Stomach (tissue), 9 donors: ENCODE measurements around the gene HOXD10. TPM values are rescaled to one million over a fixed set of nuclear protein-coding genes. Genes with fewer than 3 reads are reported as not detected.

Experiments
- DNase-seq, 2 donors: peaks; one replicate each; pipeline versions ENCODE4 v3.0.0 to v3.0.0-alpha.2; 2013 to 2019
- H3K27ac ChIP-seq, 5 donors: fragments of 200-600 bp in 4 of 5; sonication (generic) in 4 of 5; one replicate each; pipeline ENCODE4 v1.5.1; 2013 to 2019; ENCODE audit warnings: mild to moderate bottlenecking in 1 of 5, moderate library complexity in 1 of 5
- H3K27me3 ChIP-seq, 3 donors: fragments of 200-600 bp; sonication (generic); one replicate each; pipeline ENCODE4 v1.5.1; 2017 to 2019; ENCODE audit warnings: mixed run types in 1 of 3
- H3K36me3 ChIP-seq, 4 donors: fragments of 200-600 bp; sonication (generic); 1 replicate in 3 of 4; 2 replicates in 1 of 4; pipeline ENCODE4 v1.5.1; 2016 to 2019
- H3K4me1 ChIP-seq, 4 donors: fragments of 200-600 bp; sonication (generic); one replicate each; pipeline ENCODE4 v1.5.1; 2016 to 2019
- H3K4me3 ChIP-seq, 4 donors: fragments of 200-600 bp; sonication (generic) in 3 of 4; one replicate each; pipeline ENCODE4 v1.5.1; 2016 to 2019; ENCODE audit warnings: mild to moderate bottlenecking in 1 of 4
- H3K9me3 ChIP-seq, 4 donors: fragments of 200-600 bp; sonication (generic); one replicate each; pipeline ENCODE4 v1.5.1; 2016 to 2019
- EP300 ChIP-seq: sonication (generic); formaldehyde crosslinking; IDR thresholded peaks from one replicate; pipeline ENCODE4 v1.6.1; 2017; ENCODE audit warnings: antibody characterized with exemption
- POLR2A ChIP-seq, 4 donors: fragments of 450-650 bp; IDR thresholded peaks; one replicate each; pipeline ENCODE4 v1.6.1; 2016; ENCODE audit warnings: antibody characterized with exemption in 4 of 4, control low read depth in 2 of 4, mild to moderate bottlenecking in 1 of 4, moderate library complexity in 1 of 4
- POLR2AphosphoS5 ChIP-seq, 3 donors: sonication (generic); formaldehyde crosslinking; IDR thresholded peaks; one replicate each; pipeline ENCODE4 v1.6.1; 2016; ENCODE audit warnings: antibody characterized with exemption in 3 of 3
- WGBS, 5 donors: extraction: QIAGEN DNeasy Blood & Tissue Kit in 3 of 5; methylation state at CpG; one replicate each; pipeline versions ENCODE4 v1.1.5 to v1.1.7; 2013 to 2018; 5-methylcytosine and 5-hydroxymethylcytosine counted together
- intact Hi-C: fragments of 100-400 bp; cut with DNase I; formaldehyde crosslinking; loops from one replicate; pipeline ENCODE4 v1.15.1; 2023; ENCODE audit warnings: low total_unique reads
- polyA plus RNA-seq, 3 donors: library from polyadenylated mRNA; stranded (reverse); fragments of 200-250 nt; gene quantifications; one replicate each; pipeline ENCODE4 v1.2.3, GENCODE V29; 2013
- total RNA-seq, 5 donors: library from RNA; depleted of rRNA; stranded (reverse); fragments of >200 nt; gene quantifications; one replicate each; pipeline versions ENCODE4 v1.1.0 to v1.2.3, GENCODE V29; 2014 to 2016
- TF ChIP-seq, protein P1 (sequence below), 7 experiments: fragments of 450-650 bp in 4 of 7; fragments of 200-600 bp in 3 of 7; sonication (generic) in 3 of 7; IDR thresholded peaks; one replicate each; pipeline ENCODE4 v1.5.1; 2016 to 2019; ENCODE audit warnings: antibody characterized with exemption in 7 of 7, control low read depth in 2 of 7, mild to moderate bottlenecking in 1 of 7
- donor health status: healthy with polysubstance abuse.
- donor health status: Bipolar disorder and iron deficiency.
- donor health status: healthy.

The HOXD10 gene
- total and polyA plus RNA-seq, 8 donors, result 2.6 TPM; not detected in 7

GRCh38 chr2:176135035-176135440, 18.5 kb downstream of the HOXD10 start:
- Histone ChIP-seq H3K27ac (peak overlapping the region in 1 of 5 donors; percentile 71), H3K4me1 (peaks cover 13 to 51% (median 32%) of the 10 kb centered on the region in 4 donors), H3K36me3 (no peaks in the 10 kb centered on the region), H3K9me3 (peaks cover 0 to 16% (median 2%) of the 10 kb centered on the region in 4 donors), H3K27me3 (peaks cover 49 to 100% (median 100%) of the 10 kb centered on the region in 3 donors), H3K4me3 (no peak overlapping the region)
- DNase-seq, result no peak
- intact Hi-C loops, result no loop called here
- no peak for TF ChIP-seq EP300
- no peak for TF ChIP-seq POLR2AphosphoS5 (IDR thresholded peaks at IDR 0.05)

GRCh38 chr2:176136374-176137251, 20.0 kb downstream of the HOXD10 start:
- H3K27ac ChIP-seq, result peak overlapping the region; percentile 54 to 71 (median 60)
- intact Hi-C loops, result no loop called here
- 2 to 9% (median 5%) methylated on average over 50 to 71 of the region's 71 CpGs for WGBS, 5 donors
- H3K4me1 ChIP-seq, result peaks cover 11 to 53% (median 35%) of the 10 kb centered on the region in 4 donors
- TF ChIP-seq POLR2AphosphoS5 (IDR thresholded peaks at IDR 0.05) (no peak), EP300 (no peak), POLR2A (IDR thresholded peaks at IDR 0.05) (no peak)
- TF ChIP-seq, protein P1, sequence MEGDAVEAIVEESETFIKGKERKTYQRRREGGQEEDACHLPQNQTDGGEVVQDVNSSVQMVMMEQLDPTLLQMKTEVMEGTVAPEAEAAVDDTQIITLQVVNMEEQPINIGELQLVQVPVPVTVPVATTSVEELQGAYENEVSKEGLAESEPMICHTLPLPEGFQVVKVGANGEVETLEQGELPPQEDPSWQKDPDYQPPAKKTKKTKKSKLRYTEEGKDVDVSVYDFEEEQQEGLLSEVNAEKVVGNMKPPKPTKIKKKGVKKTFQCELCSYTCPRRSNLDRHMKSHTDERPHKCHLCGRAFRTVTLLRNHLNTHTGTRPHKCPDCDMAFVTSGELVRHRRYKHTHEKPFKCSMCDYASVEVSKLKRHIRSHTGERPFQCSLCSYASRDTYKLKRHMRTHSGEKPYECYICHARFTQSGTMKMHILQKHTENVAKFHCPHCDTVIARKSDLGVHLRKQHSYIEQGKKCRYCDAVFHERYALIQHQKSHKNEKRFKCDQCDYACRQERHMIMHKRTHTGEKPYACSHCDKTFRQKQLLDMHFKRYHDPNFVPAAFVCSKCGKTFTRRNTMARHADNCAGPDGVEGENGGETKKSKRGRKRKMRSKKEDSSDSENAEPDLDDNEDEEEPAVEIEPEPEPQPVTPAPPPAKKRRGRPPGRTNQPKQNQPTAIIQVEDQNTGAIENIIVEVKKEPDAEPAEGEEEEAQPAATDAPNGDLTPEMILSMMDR (IDR thresholded peaks at IDR 0.05), result no peak
- H3K36me3 ChIP-seq, result no peaks in the 10 kb centered on the region
- H3K9me3 ChIP-seq, result peaks cover 0 to 8% (median 0%) of the 10 kb centered on the region in 4 donors
- peaks cover 39 to 100% (median 96%) of the 10 kb centered on the region in 3 donors for H3K27me3 ChIP-seq
- peak overlapping the region; percentile 38 to 50 (median 42) for H3K4me3 ChIP-seq
- DNase-seq, result no peak

DNA sequence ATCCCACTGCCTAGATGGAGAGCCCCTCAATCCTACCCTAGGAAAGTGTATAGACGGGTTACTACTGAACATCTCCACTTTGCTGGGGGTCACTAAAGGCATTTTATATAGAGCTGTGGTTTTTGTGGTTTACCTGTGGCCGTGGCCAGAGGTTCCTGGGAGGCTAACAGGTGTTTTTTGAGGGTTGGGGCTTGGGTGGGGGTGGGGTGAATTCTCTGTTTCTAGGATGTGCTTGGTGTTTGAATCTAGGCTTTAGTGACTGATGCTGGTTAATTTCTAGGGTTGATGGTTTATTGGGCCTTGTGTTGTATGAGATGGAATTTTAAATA, 20.6 kb downstream of the HOXD10 start:
- 9 to 29% (median 15%) methylated on average over 2 of the region's 2 CpGs for WGBS, 5 donors
- intact Hi-C loops, result no loop called here
- DNase-seq, result no peak
- no peaks in the 10 kb centered on the region for H3K36me3 ChIP-seq
- peaks cover 0 to 7% (median 0%) of the 10 kb centered on the region in 4 donors for H3K9me3 ChIP-seq
- TF ChIP-seq, protein P1 (IDR thresholded peaks at IDR 0.05), result no peak
- TF ChIP-seq EP300 (no peak), POLR2A (IDR thresholded peaks at IDR 0.05) (no peak), POLR2AphosphoS5 (IDR thresholded peaks at IDR 0.05) (no peak)
- H3K4me1 ChIP-seq, result peaks cover 11 to 49% (median 32%) of the 10 kb centered on the region in 4 donors
- H3K27me3 ChIP-seq, result peaks cover 35 to 100% (median 95%) of the 10 kb centered on the region in 3 donors
- H3K4me3 ChIP-seq, result peak overlapping the region; percentile 38 to 50 (median 42)
- peak overlapping the region; percentile 54 to 71 (median 60) for H3K27ac ChIP-seq

DNA sequence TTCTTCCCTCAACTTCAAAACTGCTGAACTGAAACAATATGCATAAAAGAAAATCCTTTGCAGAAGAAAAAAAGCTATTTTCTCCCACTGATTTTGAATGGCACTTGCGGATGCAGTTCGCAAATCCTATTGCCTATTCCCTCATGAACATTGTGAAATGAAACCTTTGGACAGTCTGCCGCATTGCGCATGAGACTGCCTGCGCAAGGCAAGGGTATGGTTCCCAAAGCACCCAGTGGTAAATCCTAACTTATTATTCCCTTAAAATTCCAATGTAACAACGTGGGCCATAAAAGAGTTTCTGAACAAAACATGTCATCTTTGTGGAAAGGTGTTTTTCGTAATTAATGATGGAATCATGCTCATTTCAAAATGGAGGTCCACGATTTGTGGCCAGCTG, 21.3 kb downstream of the HOXD10 start:
- 30 to 42% (median 36%) methylated on average over 8 of the region's 8 CpGs for WGBS, 5 donors
- Histone ChIP-seq H3K4me1 (peaks cover 11 to 42% (median 28%) of the 10 kb centered on the region in 4 donors), H3K9me3 (peaks cover 0 to 5% (median 0%) of the 10 kb centered on the region in 4 donors), H3K27ac (peak overlapping the region in 1 of 5 donors; percentile 71), H3K36me3 (no peaks in the 10 kb centered on the region), H3K27me3 (peaks cover 28 to 100% (median 95%) of the 10 kb centered on the region in 3 donors), H3K4me3 (no peak overlapping the region)
- no peak for DNase-seq
- TF ChIP-seq, protein P1 (IDR thresholded peaks at IDR 0.05), result no peak
- TF ChIP-seq POLR2AphosphoS5 (IDR thresholded peaks at IDR 0.05) (no peak), POLR2A (IDR thresholded peaks at IDR 0.05) (no peak), EP300 (no peak)
- intact Hi-C loops, result no loop called here
